Mucosa of gallbladder (tissue), 1 donor: ENCODE measurements around the gene PDZRN4. TPM values are rescaled to one million over a fixed set of nuclear protein-coding genes. Genes with fewer than 3 reads are reported as not detected.
"Not testable (repeated sequence)": the region's sequence is repeated elsewhere in the genome, so short reads cannot be mapped to it uniquely, and the experiment has no call there.

Experiments used
- DNase-seq: peaks from one replicate; pipeline ENCODE4 v3.0.0-alpha.2; 2020; ENCODE audit warnings: low spot score
- total RNA-seq: library from RNA; stranded (reverse); gene quantifications from one replicate; pipeline ENCODE4 v1.2.1, GENCODE V29; 2021
- donor health status: DM: no; HTN: no; CAD: no.

PDZRN4 gene
- total RNA-seq, 1 donor from 2014 or later, result 10.6 TPM

GRCh38 chr12:41285470-41285869 is 97.3 kb downstream of the PDZRN4 start:
- not testable (repeated sequence) for DNase-seq

GRCh38 chr12:41286426-41286825 is 98.3 kb downstream of the PDZRN4 start:
- DNase-seq, result no peak

GRCh38 chr12:41287500-41288141 is 99.5 kb downstream of the PDZRN4 start:
- no peak for DNase-seq

- no peak for DNase-seq
Measured at GRCh38 chr12:41288142-41288811, 100.2 kb downstream of the PDZRN4 start.

- no peak for DNase-seq
Measured at GRCh38 chr12:41289501-41289900, 101.4 kb downstream of the PDZRN4 start.

GRCh38 chr12:41293011-41293410 is 104.9 kb downstream of the PDZRN4 start:
- DNase-seq, result no peak

GRCh38 chr12:41293461-41293860 is 105.3 kb downstream of the PDZRN4 start:
- DNase-seq, result no peak

GRCh38 chr12:41302979-41303403 is 114.9 kb downstream of the PDZRN4 start:
- no peak for DNase-seq

GRCh38 chr12:41304526-41304925 is 116.4 kb downstream of the PDZRN4 start:
- DNase-seq, result no peak

- no peak for DNase-seq
Measured at GRCh38 chr12:41310367-41310766, 122.2 kb downstream of the PDZRN4 start.

GRCh38 chr12:41311883-41312282 is 123.8 kb downstream of the PDZRN4 start:
- no peak for DNase-seq

- DNase-seq, result not testable (repeated sequence)
Measured at GRCh38 chr12:41312451-41312850, 124.3 kb downstream of the PDZRN4 start.

GRCh38 chr12:41325336-41325735 is 137.2 kb downstream of the PDZRN4 start:
- no peak for DNase-seq

- no peak for DNase-seq
Measured at GRCh38 chr12:41327096-41327895, 139.2 kb downstream of the PDZRN4 start.

GRCh38 chr12:41333974-41334373 is 145.9 kb downstream of the PDZRN4 start:
- no peak for DNase-seq

- no peak for DNase-seq
Measured at GRCh38 chr12:41334390-41334789, 146.3 kb downstream of the PDZRN4 start.

- DNase-seq, result no peak
Measured at GRCh38 chr12:41336041-41336549, 148.0 kb downstream of the PDZRN4 start.

- no peak for DNase-seq
Measured at GRCh38 chr12:41339784-41340183, 151.7 kb downstream of the PDZRN4 start.

GRCh38 chr12:41344776-41345470 is 156.8 kb downstream of the PDZRN4 start:
- DNase-seq, result no peak

GRCh38 chr12:41348198-41348597 is 160.1 kb downstream of the PDZRN4 start:
- DNase-seq, result no peak

- DNase-seq, result no peak
Measured at GRCh38 chr12:41356181-41356580, 168.1 kb downstream of the PDZRN4 start.

- no peak for DNase-seq
Measured at GRCh38 chr12:41361738-41362137, 173.6 kb downstream of the PDZRN4 start.
